Esophagus squamous epithelium (tissue), 5 donors: ENCODE measurements around the gene IVNS1ABP. TPM values are rescaled to one million over a fixed set of nuclear protein-coding genes. Genes with fewer than 3 reads are reported as not detected.

Source experiments
- DNase-seq: peaks from one replicate; lab custom pipeline; 2025; lab: John Stamatoyannopoulos, UW
- H3K27ac ChIP-seq, 4 donors: fragments of 200-600 bp; sonication (generic); one replicate each; pipeline ENCODE4 v1.5.1; 2016 to 2019; ENCODE audit warnings: mild to moderate bottlenecking in 1 of 4
- H3K27me3 ChIP-seq, 4 donors: fragments of 200-600 bp; sonication (generic); 1 replicate in 3 of 4; 2 replicates in 1 of 4; pipeline versions ENCODE4 v1.5.1 to v1.6.0; 2017 to 2021; ENCODE audit warnings: antibody characterized with exemption in 1 of 4
- H3K36me3 ChIP-seq, 3 donors: fragments of 200-600 bp; sonication (generic); one replicate each; pipeline ENCODE4 v1.5.1; 2016 to 2019
- H3K4me1 ChIP-seq, 3 donors: fragments of 200-600 bp; sonication (generic); one replicate each; pipeline ENCODE4 v1.5.1; 2017 to 2019
- H3K4me3 ChIP-seq, 4 donors: fragments of 200-600 bp; sonication (generic); 1 replicate in 3 of 4; 2 replicates in 1 of 4; pipeline ENCODE4 v1.5.1; 2016 to 2019; ENCODE audit warnings: mild to moderate bottlenecking in 2 of 4, moderate library complexity in 1 of 4
- H3K9me3 ChIP-seq, 3 donors: fragments of 200-600 bp; sonication (generic); one replicate each; pipeline ENCODE4 v1.5.1; 2016 to 2019
- CTCF ChIP-seq, 6 experiments: fragments of 450-650 bp in 4 of 6; fragments of 200-600 bp in 2 of 6; sonication (generic) in 2 of 6; IDR thresholded peaks; one replicate each; pipeline ENCODE4 v1.5.1; 2016 to 2019; ENCODE audit warnings: antibody characterized with exemption in 6 of 6, mild to moderate bottlenecking in 4 of 6, moderate library complexity in 4 of 6
- POLR2A ChIP-seq, 4 donors: fragments of 450-650 bp; IDR thresholded peaks; one replicate each; pipeline ENCODE4 v1.6.1; 2017; ENCODE audit warnings: antibody characterized with exemption in 4 of 4, mild to moderate bottlenecking in 4 of 4, moderate library complexity in 3 of 4
- WGBS, 2 donors: methylation state at CpG; one replicate each; pipeline ENCODE4 v1.1.5; 2018; 5-methylcytosine and 5-hydroxymethylcytosine counted together
- intact Hi-C: fragments of 100-400 bp; cut with DNase I; formaldehyde crosslinking; loops from one replicate; pipeline ENCODE4 v1.15.0; 2022
- total RNA-seq, 4 donors: library from RNA; depleted of rRNA; stranded (reverse); fragments of >200 nt; gene quantifications; one replicate each; pipeline ENCODE4 v1.1.0, GENCODE V29; 2016
- donor health status: DM: yes; HTN: yes; CAD: no.

The IVNS1ABP gene
- total RNA-seq, 4 donors from 2014 or later = 42.1 to 98.4 (median 52.5) TPM

DNA sequence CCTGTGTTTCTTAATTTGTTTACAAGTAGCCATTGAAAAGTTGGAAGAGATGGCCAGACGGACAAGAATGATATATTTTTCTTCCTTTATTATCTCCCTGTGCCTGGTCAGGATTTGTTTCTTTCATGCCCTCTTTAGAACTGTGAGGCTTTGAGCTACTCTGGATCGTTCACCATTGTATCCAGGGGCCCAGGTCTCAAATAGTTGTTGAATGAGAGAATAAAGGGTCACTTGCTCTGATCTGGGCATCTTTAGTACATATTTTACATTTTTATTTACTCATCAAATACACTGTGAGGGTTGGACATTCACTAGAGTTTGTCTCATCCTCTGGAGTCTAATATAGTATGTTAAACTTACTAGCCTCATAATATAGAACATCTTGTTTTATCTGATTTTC, 48.7 kb downstream of the IVNS1ABP start:
- no peak for DNase-seq
- Histone ChIP-seq H3K4me1 (no peaks in the 10 kb centered on the region), H3K27ac (no peak overlapping the region), H3K36me3 (no peaks in the 10 kb centered on the region), H3K27me3 (no peaks in the 10 kb centered on the region), H3K9me3 (no peaks in the 10 kb centered on the region), H3K4me3 (no peak overlapping the region)
- 72 to 77% methylated on average over 2 of the region's 2 CpGs for WGBS, 2 donors
- intact Hi-C loops = no loop called here
- TF ChIP-seq POLR2A (IDR thresholded peaks at IDR 0.05) = no peak
- TF ChIP-seq CTCF (IDR thresholded peaks at IDR 0.05) = no peak

DNA sequence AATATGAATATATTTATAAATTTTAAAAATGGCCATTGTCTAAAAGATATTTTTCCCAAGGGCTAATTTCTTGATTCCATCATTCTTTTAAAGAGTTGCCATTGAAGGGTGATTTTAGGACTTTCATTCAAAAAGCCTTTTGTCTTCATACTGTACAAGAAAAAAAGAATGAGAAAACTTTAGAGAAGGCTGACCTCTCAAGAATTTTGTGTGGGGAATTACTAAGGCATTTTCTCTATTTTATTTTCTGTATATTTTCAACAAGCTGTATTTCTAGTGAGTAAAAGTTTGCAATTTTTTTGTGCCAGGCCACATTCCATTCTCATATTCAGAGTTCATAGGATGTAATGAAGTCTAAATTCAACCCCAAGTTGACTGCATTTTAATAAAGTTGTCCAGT, 49.3 kb downstream of the IVNS1ABP start:
- H3K27ac ChIP-seq = no peak overlapping the region
- no peaks in the 10 kb centered on the region for H3K9me3 ChIP-seq
- H3K36me3 ChIP-seq = no peaks in the 10 kb centered on the region
- DNase-seq = no peak
- no peak overlapping the region for H3K4me3 ChIP-seq
- intact Hi-C loops = no loop called here
- H3K27me3 ChIP-seq = no peaks in the 10 kb centered on the region
- no peaks in the 10 kb centered on the region for H3K4me1 ChIP-seq
- no peak for TF ChIP-seq POLR2A (IDR thresholded peaks at IDR 0.05)
- no peak for TF ChIP-seq CTCF (IDR thresholded peaks at IDR 0.05)

DNA sequence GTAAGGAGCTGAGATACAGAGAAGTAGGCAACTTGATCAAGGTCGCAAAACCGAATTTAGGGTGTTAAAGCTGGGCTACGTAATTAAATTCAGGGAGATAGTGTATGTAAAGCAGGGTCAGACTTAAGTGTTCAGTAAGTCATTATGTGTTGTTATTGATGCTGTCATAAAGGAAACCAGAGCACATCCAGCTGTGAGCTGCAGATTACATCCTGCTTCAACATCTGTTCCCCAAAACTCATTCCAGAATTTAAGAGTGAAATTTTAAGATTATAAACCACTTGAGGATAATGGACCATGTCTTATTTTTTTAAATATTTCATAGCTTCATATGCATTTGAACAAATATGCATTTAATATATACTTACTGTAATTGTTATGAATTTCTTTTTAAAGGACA, 49.7 kb downstream of the IVNS1ABP start:
- Histone ChIP-seq H3K4me3 (no peak overlapping the region), H3K36me3 (no peaks in the 10 kb centered on the region), H3K9me3 (no peaks in the 10 kb centered on the region), H3K4me1 (no peaks in the 10 kb centered on the region), H3K27me3 (no peaks in the 10 kb centered on the region), H3K27ac (no peak overlapping the region)
- 74 to 79% methylated on average over 3 of the region's 3 CpGs for WGBS, 2 donors
- intact Hi-C loops = no loop called here
- no peak for DNase-seq
- TF ChIP-seq POLR2A (IDR thresholded peaks at IDR 0.05) = no peak
- TF ChIP-seq CTCF (IDR thresholded peaks at IDR 0.05) = no peak

DNA sequence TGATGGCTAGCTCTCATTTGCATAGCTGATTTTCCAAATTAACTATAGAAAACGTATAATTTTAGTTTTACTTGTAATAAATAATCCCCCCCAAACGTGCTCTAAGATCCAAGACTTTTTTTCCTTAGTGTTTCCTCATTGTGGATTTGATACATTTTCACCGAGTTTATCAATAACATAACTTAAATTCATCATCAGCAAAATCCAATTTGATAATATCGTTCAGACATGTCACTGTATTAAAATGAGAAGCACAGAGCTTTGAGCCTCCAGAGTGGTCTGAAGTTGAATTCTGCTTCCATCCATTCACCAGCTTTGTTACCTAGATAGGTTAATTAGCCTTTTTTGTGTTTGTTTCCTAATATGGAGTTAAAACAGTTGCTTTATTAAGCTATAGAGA, 51.7 kb downstream of the IVNS1ABP start:
- 90% methylated on average over 4 of the region's 4 CpGs for WGBS, 2 donors
- Histone ChIP-seq H3K36me3 (no peaks in the 10 kb centered on the region), H3K27me3 (no peaks in the 10 kb centered on the region), H3K27ac (no peak overlapping the region), H3K9me3 (no peaks in the 10 kb centered on the region), H3K4me3 (no peak overlapping the region), H3K4me1 (no peaks in the 10 kb centered on the region)
- intact Hi-C loops = no loop called here
- DNase-seq = no peak
- TF ChIP-seq CTCF (IDR thresholded peaks at IDR 0.05) (no peak), POLR2A (IDR thresholded peaks at IDR 0.05) (no peak)

GRCh38 chr1:185263780-185264179, 53.3 kb downstream of the IVNS1ABP start:
- H3K9me3 ChIP-seq = no peaks in the 10 kb centered on the region
- H3K4me1 ChIP-seq = no peaks in the 10 kb centered on the region
- intact Hi-C loops = no loop called here
- TF ChIP-seq CTCF (IDR thresholded peaks at IDR 0.05) = no peak
- TF ChIP-seq POLR2A (IDR thresholded peaks at IDR 0.05) = no peak
- H3K27ac ChIP-seq = no peak overlapping the region
- H3K4me3 ChIP-seq = no peak overlapping the region
- WGBS, 2 donors = 89% methylated on average over 1 of the region's 1 CpG
- DNase-seq = no peak
- no peaks in the 10 kb centered on the region for H3K36me3 ChIP-seq
- H3K27me3 ChIP-seq = no peaks in the 10 kb centered on the region
